T-helper 1 cell treated with Interleukin-12 subunit alpha and Interleukin-12 subunit beta and Interleukin-4 antibody, amounts not matched to agents 30 μg/mL and 1 μg/mL, for 36 hours (primary cell): ENCODE measurements around the gene EEF2.
A peak's percentile ranks its signal among the peaks of the same experiment; 100 is the strongest.
"Not testable (repeated sequence)": the region's sequence is repeated elsewhere in the genome, so short reads cannot be mapped to it uniquely, and the experiment has no call there.

ENCODE experiments used
- H3K27ac Mint-ChIP-seq: one replicate; pipeline ENCODE4 v1.8.0; 2021; ENCODE audit warnings: mild to moderate bottlenecking, mixed read lengths
- H3K27me3 Mint-ChIP-seq: one replicate; pipeline ENCODE4 v1.8.0; 2021; ENCODE audit warnings: low read depth, mixed read lengths
- H3K36me3 Mint-ChIP-seq: one replicate; pipeline ENCODE4 v1.8.0; 2021; ENCODE audit warnings: low read depth, mixed read lengths
- H3K4me1 Mint-ChIP-seq: one replicate; pipeline ENCODE4 v1.8.0; 2021; ENCODE audit warnings: low read depth, mixed read lengths
- H3K4me3 Mint-ChIP-seq: one replicate; pipeline ENCODE4 v1.8.0; 2021; ENCODE audit warnings: mild to moderate bottlenecking, moderate library complexity, mixed read lengths
- H3K9me3 Mint-ChIP-seq: one replicate; pipeline ENCODE4 v1.8.0; 2021; ENCODE audit warnings: mixed read lengths

The EEF2 gene

DNA sequence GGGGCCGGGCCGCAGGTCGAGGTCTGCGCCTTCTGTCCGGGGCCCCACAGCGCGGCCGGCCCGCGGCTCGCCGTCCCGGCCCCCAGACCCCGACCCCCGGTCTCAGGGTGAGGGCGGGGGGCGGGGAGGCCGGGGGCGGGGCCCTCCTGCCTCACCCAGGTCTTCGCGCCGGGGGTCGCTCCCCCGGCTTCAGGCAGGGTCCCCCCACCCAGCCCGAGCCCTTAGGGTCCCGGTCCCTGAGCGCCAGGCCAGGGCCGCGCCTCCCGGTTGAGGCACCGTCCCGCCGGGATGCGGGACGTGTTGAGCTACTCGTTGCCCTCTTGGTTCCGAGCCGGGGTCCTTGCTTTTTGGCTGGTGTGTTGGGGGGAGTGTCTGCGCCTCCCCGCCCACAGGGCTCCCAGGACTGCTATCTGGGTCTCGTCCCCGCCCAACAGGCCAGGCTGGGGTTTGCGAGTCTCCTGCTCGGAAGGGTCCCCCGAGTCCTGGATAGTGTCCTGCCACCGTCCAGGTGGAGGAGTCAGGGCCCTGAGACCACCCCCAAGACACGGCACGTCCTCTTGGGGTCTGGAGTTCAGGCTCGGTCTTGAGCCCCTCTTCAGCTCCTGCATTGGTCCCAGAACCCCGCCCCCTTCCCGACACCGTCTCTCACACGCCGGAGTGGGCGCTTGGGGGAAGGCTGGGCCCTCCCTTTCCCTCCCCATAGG lies 22.7 kb upstream of the EEF2 start:
- Mint-ChIP-seq H3K4me3 (peak overlapping the region; percentile 90), H3K27me3 (no peaks in the 10 kb centered on the region), H3K4me1 (peaks cover 16% of the 10 kb centered on the region), H3K36me3 (peaks cover 2% of the 10 kb centered on the region), H3K9me3 (no peaks in the 10 kb centered on the region), H3K27ac (peak overlapping the region; percentile 81)

DNA sequence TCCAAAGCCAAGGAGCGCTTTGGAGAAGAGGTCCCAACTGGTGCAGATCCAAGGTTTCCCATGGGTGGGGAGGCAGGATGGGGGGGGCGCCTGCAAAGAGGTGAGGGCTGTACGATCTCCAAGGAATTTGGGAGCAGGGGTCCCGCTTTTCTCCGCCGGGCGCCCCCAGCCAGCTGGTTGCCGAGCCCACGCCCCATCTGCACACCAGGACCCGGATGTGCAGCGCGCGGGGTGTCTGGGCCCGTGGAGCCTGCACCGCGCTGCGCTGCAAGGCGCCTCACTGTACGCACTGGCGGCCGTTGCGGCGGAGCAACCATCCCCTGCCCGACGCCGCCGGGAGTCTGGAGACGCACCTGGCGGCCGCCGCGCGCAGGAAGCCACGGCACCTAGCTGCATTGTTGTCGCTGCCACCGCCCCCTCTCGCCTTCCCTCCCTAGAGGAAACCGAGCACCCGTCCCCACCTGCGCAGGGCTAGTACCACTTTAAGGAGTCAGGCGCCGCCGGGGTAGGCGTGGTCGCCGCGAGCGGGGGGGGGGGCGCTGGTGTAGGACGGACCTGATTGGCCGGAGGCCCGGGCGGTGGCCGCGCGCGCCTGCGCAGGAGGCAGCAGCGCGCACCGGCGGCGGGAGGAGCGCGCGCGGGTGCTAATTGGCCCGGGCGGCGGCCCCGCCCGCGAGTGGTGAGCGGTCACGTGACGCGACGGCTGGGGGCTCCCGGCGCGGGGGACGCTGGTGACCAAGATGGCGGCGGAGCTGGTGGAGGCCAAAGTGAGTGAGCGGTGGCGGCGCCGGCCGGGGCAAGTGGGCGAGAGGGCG lies 22.0 kb upstream of the EEF2 start, which contains the start of gene PIAS4:
TSS of gene PIAS4 (plus strand) at position 716 of the 815 bp plus-strand sequence. CDS start at position 741, 25 bp downstream.
- Mint-ChIP-seq H3K27ac (peak within 1 kb of the TSS; percentile 81), H3K4me1 (peaks cover 14% of the 10 kb centered on the region), H3K36me3 (no peaks in the 10 kb centered on the region), H3K9me3 (no peaks in the 10 kb centered on the region), H3K27me3 (no peaks in the 10 kb centered on the region), H3K4me3 (peak within 1 kb of the TSS; percentile 90)

DNA sequence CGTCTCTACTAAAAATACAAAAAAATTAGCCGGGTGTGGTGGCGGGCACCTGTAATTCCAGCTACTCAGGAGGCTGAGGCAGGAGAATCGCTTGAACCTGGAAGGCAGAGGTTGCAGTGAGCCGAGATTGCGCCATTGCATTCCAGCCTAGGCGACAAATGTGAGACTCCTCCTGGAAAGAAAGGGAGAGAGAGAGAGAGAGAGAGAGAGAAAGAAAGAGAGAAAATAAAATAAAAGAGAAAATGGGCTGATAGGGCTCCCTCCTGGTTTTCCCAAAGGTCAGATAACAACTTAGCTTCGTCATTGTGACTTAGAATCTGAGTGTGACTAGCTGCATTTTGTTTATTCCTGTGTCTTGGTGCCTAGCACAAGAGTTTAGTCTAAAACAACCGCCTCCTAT lies 20.2 kb upstream of the EEF2 start:
- not testable (repeated sequence) for H3K27ac Mint-ChIP-seq, H3K27me3 Mint-ChIP-seq, H3K36me3 Mint-ChIP-seq, H3K9me3 Mint-ChIP-seq
- Mint-ChIP-seq H3K4me3 (peak overlapping the region; percentile 71), H3K4me1 (peaks cover 10% of the 10 kb centered on the region)

DNA sequence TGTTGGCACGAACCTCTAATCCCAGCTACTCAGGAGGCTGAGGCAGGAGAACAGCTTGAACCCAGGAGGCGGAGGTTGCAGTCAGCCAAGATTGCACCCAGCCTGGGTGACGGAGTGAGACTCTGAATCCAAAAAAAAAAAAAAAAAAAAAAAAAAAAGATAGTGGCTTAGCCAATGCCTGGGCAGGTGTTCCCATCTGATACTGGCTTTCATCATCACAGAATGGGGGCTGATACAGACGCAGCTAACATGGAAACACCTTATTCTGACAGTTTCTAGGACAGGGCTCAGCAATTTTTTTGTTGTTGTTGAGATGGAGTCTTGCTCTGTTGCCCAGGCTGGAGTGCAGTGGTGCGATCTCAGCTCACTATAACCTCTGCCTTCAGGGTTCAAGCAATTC lies 15.5 kb upstream of the EEF2 start:
- not testable (repeated sequence) for H3K9me3 Mint-ChIP-seq, H3K4me3 Mint-ChIP-seq, H3K36me3 Mint-ChIP-seq, H3K27me3 Mint-ChIP-seq, H3K4me1 Mint-ChIP-seq, H3K27ac Mint-ChIP-seq

- H3K27ac Mint-ChIP-seq, H3K36me3 Mint-ChIP-seq, H3K4me3 Mint-ChIP-seq, H3K4me1 Mint-ChIP-seq, H3K27me3 Mint-ChIP-seq, H3K9me3 Mint-ChIP-seq: not testable (repeated sequence)
Measured at GRCh38 chr19:3998667-3999412, 13.6 kb upstream of the EEF2 start.

DNA sequence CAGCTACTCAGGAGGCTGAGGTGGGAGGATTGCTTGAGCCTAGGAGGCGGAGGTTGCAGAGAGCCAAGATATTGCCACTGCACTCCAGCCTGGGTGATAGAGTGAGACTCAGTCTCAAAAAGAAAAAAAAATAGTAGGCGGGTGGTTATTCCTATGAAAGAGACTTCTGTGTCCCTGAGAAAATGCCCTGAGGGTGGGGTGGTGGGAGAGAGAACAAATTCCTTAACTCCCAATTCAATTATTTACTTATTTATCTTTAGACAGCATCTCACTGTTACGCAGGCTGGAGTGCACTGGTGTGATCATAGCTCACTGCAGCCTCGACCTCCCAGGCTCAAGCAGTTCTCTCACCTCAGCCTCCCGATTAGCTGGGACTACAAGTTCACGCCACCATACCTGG lies 10.3 kb upstream of the EEF2 start:
- Mint-ChIP-seq H3K36me3 (no peaks in the 10 kb centered on the region), H3K27ac (no peak overlapping the region), H3K4me3 (no peak overlapping the region), H3K9me3 (peaks cover 4% of the 10 kb centered on the region), H3K27me3 (no peaks in the 10 kb centered on the region), H3K4me1 (peaks cover 3% of the 10 kb centered on the region)

DNA sequence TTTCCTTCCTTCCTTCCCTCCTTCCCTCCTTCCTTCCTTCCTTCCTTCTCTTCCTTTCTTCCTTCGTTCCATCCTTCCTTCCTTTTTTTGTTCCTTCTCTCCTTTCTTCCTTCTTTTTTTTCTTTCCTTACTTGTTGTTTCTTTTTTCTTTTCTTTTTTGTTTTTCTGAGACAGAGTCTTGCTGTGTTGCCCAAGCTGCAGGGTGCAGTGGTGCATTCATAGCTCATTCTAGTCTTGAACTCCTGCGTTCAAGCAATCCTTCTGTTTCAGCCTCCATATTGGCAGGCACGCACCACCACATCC lies 5.5 kb upstream of the EEF2 start:
- no peaks in the 10 kb centered on the region for H3K27me3 Mint-ChIP-seq
- H3K27ac Mint-ChIP-seq, result no peak overlapping the region
- peaks cover 4% of the 10 kb centered on the region for H3K9me3 Mint-ChIP-seq
- H3K4me1 Mint-ChIP-seq, result peaks cover 22% of the 10 kb centered on the region
- H3K36me3 Mint-ChIP-seq, result no peaks in the 10 kb centered on the region
- peak overlapping the region; percentile 68 for H3K4me3 Mint-ChIP-seq

GRCh38 chr19:3987619-3988371 lies 2.5 kb upstream of the EEF2 start:
- peak overlapping the region; percentile 85 for H3K27ac Mint-ChIP-seq
- H3K9me3 Mint-ChIP-seq, result peaks cover 4% of the 10 kb centered on the region
- peak overlapping the region; percentile 99 for H3K4me3 Mint-ChIP-seq
- peaks cover 22% of the 10 kb centered on the region for H3K36me3 Mint-ChIP-seq
- peaks cover 36% of the 10 kb centered on the region for H3K4me1 Mint-ChIP-seq
- H3K27me3 Mint-ChIP-seq, result no peaks in the 10 kb centered on the region

- peaks cover 40% of the 10 kb centered on the region for H3K4me1 Mint-ChIP-seq
- H3K9me3 Mint-ChIP-seq, result peaks cover 4% of the 10 kb centered on the region
- H3K4me3 Mint-ChIP-seq, result peak overlapping the region; percentile 99
- H3K36me3 Mint-ChIP-seq, result peaks cover 29% of the 10 kb centered on the region
- peak overlapping the region; percentile 91 for H3K27ac Mint-ChIP-seq
- no peaks in the 10 kb centered on the region for H3K27me3 Mint-ChIP-seq
Measured at GRCh38 chr19:3986260-3987041, 1.2 kb upstream of the EEF2 start.

DNA sequence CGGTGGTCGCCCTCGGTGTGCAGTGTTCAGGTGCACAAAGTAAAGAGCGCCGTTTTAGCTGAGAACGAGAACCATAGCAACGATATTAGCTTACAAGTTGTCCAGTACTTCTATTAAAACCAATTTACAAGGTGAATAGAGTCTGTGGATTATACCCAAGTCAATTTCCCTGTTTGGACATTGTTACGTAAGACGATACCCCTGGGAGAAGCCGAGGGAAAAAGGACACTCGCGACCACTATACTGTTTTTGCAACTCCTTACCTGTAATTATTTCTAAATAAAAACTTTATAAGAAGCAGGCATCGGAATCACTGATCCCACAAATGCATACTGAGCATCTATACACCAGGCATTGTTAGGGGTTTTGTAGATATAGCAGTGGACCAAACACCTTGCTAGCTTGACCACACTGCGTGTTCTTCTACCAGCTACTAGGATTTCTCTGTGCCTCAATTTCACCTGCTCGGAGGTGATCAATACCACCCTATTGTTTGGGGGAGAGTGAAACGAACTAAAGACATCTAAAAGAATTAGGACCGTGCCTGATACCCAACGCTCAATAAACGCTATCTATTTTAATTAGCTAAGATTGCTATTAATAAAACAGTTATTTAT lies 488 bp upstream of the EEF2 start:
- peaks cover 32% of the 10 kb centered on the region for H3K36me3 Mint-ChIP-seq
- peaks cover 40% of the 10 kb centered on the region for H3K4me1 Mint-ChIP-seq
- no peaks in the 10 kb centered on the region for H3K27me3 Mint-ChIP-seq
- H3K9me3 Mint-ChIP-seq, result peaks cover 1% of the 10 kb centered on the region
- peak overlapping the region; percentile 99 for H3K4me3 Mint-ChIP-seq
- H3K27ac Mint-ChIP-seq, result peak overlapping the region; percentile 91

GRCh38 chr19:3984584-3984907 lies 717 bp downstream of the EEF2 start:
- H3K4me1 Mint-ChIP-seq, result peaks cover 39% of the 10 kb centered on the region
- H3K4me3 Mint-ChIP-seq, result peak overlapping the region; percentile 99
- H3K36me3 Mint-ChIP-seq, result peaks cover 37% of the 10 kb centered on the region
- H3K9me3 Mint-ChIP-seq, result no peaks in the 10 kb centered on the region
- no peaks in the 10 kb centered on the region for H3K27me3 Mint-ChIP-seq
- H3K27ac Mint-ChIP-seq, result peak overlapping the region; percentile 91

GRCh38 chr19:3983936-3984583 lies 1.2 kb downstream of the EEF2 start:
- H3K4me1 Mint-ChIP-seq, result peaks cover 41% of the 10 kb centered on the region

DNA sequence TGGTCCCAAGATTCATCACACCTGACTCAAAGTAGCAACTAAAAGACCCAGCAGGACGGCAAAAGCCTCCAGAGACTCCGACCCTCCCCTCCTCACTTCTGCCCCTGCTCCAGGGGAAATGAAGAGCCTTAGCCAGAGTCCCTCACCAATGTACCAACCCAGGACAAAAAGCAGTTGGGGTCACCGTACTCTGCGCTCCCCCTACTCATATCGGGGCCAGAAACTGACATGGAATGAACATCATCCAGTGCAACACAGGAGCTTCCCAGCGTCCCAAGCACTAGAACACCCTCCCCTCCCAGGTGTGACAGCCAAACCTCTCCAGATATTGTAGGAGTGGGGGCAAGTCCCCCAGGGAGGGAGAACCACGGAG lies 1.7 kb downstream of the EEF2 start:
- Mint-ChIP-seq H3K36me3 (peaks cover 45% of the 10 kb centered on the region), H3K27me3 (no peaks in the 10 kb centered on the region), H3K4me3 (peak overlapping the region; percentile 99), H3K27ac (peak overlapping the region; percentile 73), H3K4me1 (peaks cover 41% of the 10 kb centered on the region), H3K9me3 (no peaks in the 10 kb centered on the region)

More at GRCh38 chr19:3983936-3984583, 1.2 kb downstream of the EEF2 start:
- no peaks in the 10 kb centered on the region for H3K27me3 Mint-ChIP-seq
- H3K9me3 Mint-ChIP-seq, result no peaks in the 10 kb centered on the region
- H3K27ac Mint-ChIP-seq, result peak overlapping the region; percentile 91
- H3K36me3 Mint-ChIP-seq, result peaks cover 42% of the 10 kb centered on the region
- peak overlapping the region; percentile 99 for H3K4me3 Mint-ChIP-seq
